SK-N-SH (cell line): ENCODE data around the gene TMSB10. TPM values are rescaled to one million over a fixed set of nuclear protein-coding genes. Genes with fewer than 3 reads are reported as not detected.

Experiments used
- CTCF ChIA-PET: fragments of 300-600, 350-600 bp; formaldehyde crosslinking; extraction: SDS; loops from one replicate; lab custom pipeline; 2021; lab: Yijun Ruan, JAX
- POLR2A ChIA-PET: fragments of 350-600 bp; sonication (Branson Sonifier 250); formaldehyde crosslinking; extraction: SDS; loops from one replicate; lab custom pipeline; 2020; ENCODE audit warnings: antibody characterized with exemption, inconsistent platforms; lab: Yijun Ruan, JAX
- DNase-seq: peaks from one replicate; pipeline ENCODE4 v3.0.0; 2012
- H2AFZ ChIP-seq: fragments of 200-600 bp; sonication (generic); 2 replicates; pipeline ENCODE4 v1.8.1; 2016; ENCODE audit warnings: antibody characterized with exemption, mild to moderate bottlenecking, low read depth
- H3F3A ChIP-seq: fragments of 200-600 bp; sonication (generic); replicated peaks from 2 replicates; pipeline ENCODE3; 2016; ENCODE audit warnings: antibody characterized with exemption, mild to moderate bottlenecking; ENCODE audit not compliant: insufficient read depth
- H3K27ac ChIP-seq, 2 experiments: fragments of 200-500 bp in 1 of 2; fragments of 200-600 bp in 1 of 2; sonication (Bioruptor generic) in 1 of 2; sonication (generic), shearing (Covaris generic) in 1 of 2; 2 replicates each; pipeline versions ENCODE4 v1.5.1 to v1.6.1; 2014 to 2016; ENCODE audit warnings: low read depth in 2 of 2, inconsistent platforms in 1 of 2, low read length in 1 of 2, mild to moderate bottlenecking in 1 of 2, mixed read lengths in 1 of 2
- H3K27me3 ChIP-seq: fragments of 200-600 bp; sonication (generic), shearing (Covaris generic); 2 replicates; pipeline ENCODE4 v1.6.1; 2016; ENCODE audit warnings: mixed run types; ENCODE audit not compliant: insufficient read depth
- H3K36me3 ChIP-seq, 2 experiments: fragments of 200-500 bp in 1 of 2; fragments of 200-600 bp in 1 of 2; sonication (Bioruptor generic) in 1 of 2; sonication (generic) in 1 of 2; replicated peaks in 1 of 2; 2 replicates each; pipeline versions ENCODE3 to v1.5.1; 2014 to 2016; ENCODE audit warnings: low read length in 1 of 2, mild to moderate bottlenecking in 1 of 2; ENCODE audit not compliant: insufficient read depth in 2 of 2, control insufficient read depth in 1 of 2
- H3K4me1 ChIP-seq, 2 experiments: fragments of 200-500 bp in 1 of 2; fragments of 200-600 bp in 1 of 2; sonication (Bioruptor generic) in 1 of 2; sonication (generic), shearing (Covaris generic) in 1 of 2; 2 replicates each; pipeline versions ENCODE4 v1.5.1 to v1.6.1; 2014 to 2016; ENCODE audit warnings: low read depth in 1 of 2, low read length in 1 of 2, mixed run types in 1 of 2; ENCODE audit not compliant: insufficient read depth in 2 of 2, control insufficient read depth in 1 of 2
- H3K4me2 ChIP-seq: fragments of 200-600 bp; sonication (generic), shearing (Covaris generic); 2 replicates; pipeline ENCODE4 v1.6.1; 2017; ENCODE audit warnings: mixed run types
- H3K4me3 ChIP-seq, 2 experiments: fragments of 200-500 bp in 1 of 2; fragments of 200-600 bp in 1 of 2; sonication (Bioruptor generic) in 1 of 2; sonication (generic), shearing (Covaris generic) in 1 of 2; 2 replicates each; pipeline versions ENCODE4 v1.5.1 to v1.8.1; 2014 to 2016; ENCODE audit warnings: low read depth in 2 of 2, inconsistent platforms in 1 of 2, low read length in 1 of 2, mild to moderate bottlenecking in 1 of 2, mixed read lengths in 1 of 2, moderate library complexity in 1 of 2
- H3K79me2 ChIP-seq: fragments of 200-600 bp; sonication (generic); 2 replicates; pipeline ENCODE4 v1.8.1; 2017; ENCODE audit warnings: mild to moderate bottlenecking; ENCODE audit not compliant: insufficient read depth
- H3K9ac ChIP-seq: fragments of 200-600 bp; sonication (generic); 2 replicates; pipeline ENCODE4 v1.6.1; 2017; ENCODE audit warnings: mixed run types
- H3K9me2 ChIP-seq: fragments of 200-600 bp; sonication (generic); 2 replicates; pipeline ENCODE4 v1.6.1; 2017; ENCODE audit warnings: mixed run types
- H3K9me3 ChIP-seq: fragments of 200-600 bp; sonication (generic); 2 replicates; pipeline ENCODE4 v1.6.1; 2017; ENCODE audit warnings: mixed run types, mild to moderate bottlenecking, moderate library complexity
- H4K20me1 ChIP-seq: fragments of 200-600 bp; sonication (generic); 2 replicates; pipeline ENCODE4 v1.6.1; 2017; ENCODE audit warnings: mild to moderate bottlenecking, mixed run types; ENCODE audit not compliant: insufficient read depth
- EZH2phosphoT487 ChIP-seq: fragments of 200-600 bp; sonication (generic); IDR thresholded peaks from 2 replicates; pipeline ENCODE4 v1.6.1; 2017; ENCODE audit warnings: low read depth, mixed run types, mild to moderate bottlenecking, antibody characterized with exemption, moderate library complexity, borderline replicate concordance
- FOSL2 ChIP-seq: IDR thresholded peaks from 2 replicates; pipeline ENCODE4 v1.4.0; 2012; ENCODE audit warnings: low read depth, mild to moderate bottlenecking, moderate library complexity, borderline replicate concordance
- GATA2 ChIP-seq: sonication (generic); formaldehyde crosslinking; IDR thresholded peaks from 2 replicates; pipeline ENCODE4 v1.5.0; 2020; ENCODE audit warnings: mild to moderate bottlenecking, missing genetic modification reagents
- RFX5 ChIP-seq: IDR thresholded peaks from 2 replicates; pipeline ENCODE4 v1.6.1; 2012; ENCODE audit warnings: mild to moderate bottlenecking, improper control_type of control experiment, low read length
- TCF12 ChIP-seq: IDR thresholded peaks from 2 replicates; pipeline ENCODE4 v1.4.0; 2012
- whole genome bisulfite sequencing: methylation state at CpG from one replicate; pipeline ENCODE4 v1.1.6; 2017; ENCODE audit warnings: low lambda C conversion rate; 5-methylcytosine and 5-hydroxymethylcytosine counted together
- polyA plus RNA-seq, 3 experiments: library from polyadenylated mRNA; depleted of rRNA; stranded (reverse); fragments of >200 nt; gene quantifications; 2 replicates each; pipeline ENCODE4 v1.2.3, GENCODE V29; 2012
- TF ChIP-seq, protein P1 (sequence below): fragments of 150-350 bp; IDR thresholded peaks from 2 replicates; pipeline ENCODE4 v1.6.1; 2017; ENCODE audit warnings: antibody characterized with exemption, low read length, low read depth, borderline replicate concordance
- TF ChIP-seq, protein P2 (sequence below): fragments of 200-600 bp; sonication (generic); IDR thresholded peaks from 2 replicates; pipeline ENCODE4 v1.6.1; 2017; ENCODE audit warnings: antibody characterized with exemption, mild to moderate bottlenecking, moderate library complexity
- TF ChIP-seq, protein P3 (sequence below): IDR thresholded peaks from 2 replicates; pipeline ENCODE4 v1.4.0; 2012; ENCODE audit warnings: low read depth
- TF ChIP-seq, protein P4 (sequence below): IDR thresholded peaks from 2 replicates; pipeline ENCODE4 v1.6.1; 2012; ENCODE audit warnings: mild to moderate bottlenecking, low read depth, low read length, moderate library complexity

Gene TMSB10
- polyA plus RNA-seq, 1 of the 3 experiments (the other 2 are of a cell fraction) = 7,920 TPM

DNA sequence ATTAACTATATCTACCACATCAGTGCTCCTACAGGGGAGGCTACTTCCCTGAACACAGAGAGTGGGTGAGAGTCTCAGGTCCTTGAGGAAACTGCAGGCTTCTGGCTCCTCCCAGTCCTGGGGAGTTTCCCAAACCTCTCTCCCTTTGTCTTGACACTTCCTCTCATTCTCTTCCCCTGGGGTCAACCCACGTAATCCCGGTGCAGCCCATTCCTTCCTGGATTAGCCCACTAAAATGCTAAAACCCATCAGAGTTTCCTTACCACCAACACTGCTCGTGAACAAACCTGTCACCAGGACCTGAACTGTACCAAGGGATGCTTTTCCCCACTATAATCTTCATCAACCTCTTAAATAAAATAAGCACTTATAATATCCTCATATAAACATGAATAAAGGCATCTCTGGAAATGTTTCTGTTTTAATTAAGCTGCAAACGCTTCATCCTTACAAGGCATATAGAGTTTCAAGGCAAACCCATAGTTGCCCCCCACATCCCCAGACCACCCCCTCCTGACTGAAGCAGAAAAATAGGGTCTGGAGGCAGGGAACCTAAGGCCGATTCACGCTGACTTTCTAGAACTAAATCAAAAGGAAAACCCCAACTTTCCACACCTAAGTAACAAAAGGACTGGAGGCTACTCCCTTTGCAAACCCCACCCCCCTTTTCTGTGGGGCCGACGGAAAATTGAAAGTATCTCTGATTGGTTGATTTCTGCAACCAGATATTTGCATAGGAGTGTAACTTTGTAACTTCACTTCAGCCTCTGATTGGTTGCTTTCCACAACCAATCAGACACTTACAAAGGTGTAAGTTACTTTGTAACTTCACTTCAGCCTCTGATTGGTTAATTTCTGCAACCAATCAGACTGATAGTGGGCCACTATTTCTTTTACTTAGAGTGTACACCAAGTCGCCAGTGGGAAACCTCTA lies 19.0 kb downstream of the TMSB10 start:
- no peak for DNase-seq
- Histone ChIP-seq H3K9ac (no peak overlapping the region; the same call in 1 of the 2 replicates), H3K4me1 (peaks cover 12 to 13% of the 10 kb centered on the region in 2 experiments; a peak in 3 of 4 replicates), H3K27me3 (no peaks in the 10 kb centered on the region), H3K4me3 (no peak overlapping the region), H3K79me2 (peaks cover 7% of the 10 kb centered on the region; the same call in 1 of the 2 replicates), H3K27ac (peak overlapping the region in 1 of 2 experiments; percentile 47; a peak in 2 of 4 replicates), H4K20me1 (no peaks in the 10 kb centered on the region), H3K4me2 (no peak overlapping the region), H3K9me2 (no peaks in the 10 kb centered on the region), H3K9me3 (no peaks in the 10 kb centered on the region), H3K36me3 (no peaks in the 10 kb centered on the region), H3F3A (peaks cover 34% of the 10 kb centered on the region), H2AFZ (peak overlapping the region; percentile 29; the same call in 1 of the 2 replicates)
- ChIA-PET POLR2A (interaction anchor here (1.8 kb wide), 1 partner anchor 19 kb away, joined by 9 read pairs; the partner anchor contains the start of gene TMSB10), CTCF (interaction anchor here (1.2 to 2.8 kb wide), 17 partner anchors 11 to 427 kb away, joined by 4 to 78 read pairs (median 9); partner anchors contain the start of gene TRABD2A)
- 56% methylated on average over 9 of the region's 9 CpGs for WGBS
- TF ChIP-seq, protein P1, sequence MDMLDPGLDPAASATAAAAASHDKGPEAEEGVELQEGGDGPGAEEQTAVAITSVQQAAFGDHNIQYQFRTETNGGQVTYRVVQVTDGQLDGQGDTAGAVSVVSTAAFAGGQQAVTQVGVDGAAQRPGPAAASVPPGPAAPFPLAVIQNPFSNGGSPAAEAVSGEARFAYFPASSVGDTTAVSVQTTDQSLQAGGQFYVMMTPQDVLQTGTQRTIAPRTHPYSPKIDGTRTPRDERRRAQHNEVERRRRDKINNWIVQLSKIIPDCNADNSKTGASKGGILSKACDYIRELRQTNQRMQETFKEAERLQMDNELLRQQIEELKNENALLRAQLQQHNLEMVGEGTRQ = no peak
- TF ChIP-seq FOSL2 = no peak
- no peak for TF ChIP-seq TCF12
- TF ChIP-seq, protein P2, sequence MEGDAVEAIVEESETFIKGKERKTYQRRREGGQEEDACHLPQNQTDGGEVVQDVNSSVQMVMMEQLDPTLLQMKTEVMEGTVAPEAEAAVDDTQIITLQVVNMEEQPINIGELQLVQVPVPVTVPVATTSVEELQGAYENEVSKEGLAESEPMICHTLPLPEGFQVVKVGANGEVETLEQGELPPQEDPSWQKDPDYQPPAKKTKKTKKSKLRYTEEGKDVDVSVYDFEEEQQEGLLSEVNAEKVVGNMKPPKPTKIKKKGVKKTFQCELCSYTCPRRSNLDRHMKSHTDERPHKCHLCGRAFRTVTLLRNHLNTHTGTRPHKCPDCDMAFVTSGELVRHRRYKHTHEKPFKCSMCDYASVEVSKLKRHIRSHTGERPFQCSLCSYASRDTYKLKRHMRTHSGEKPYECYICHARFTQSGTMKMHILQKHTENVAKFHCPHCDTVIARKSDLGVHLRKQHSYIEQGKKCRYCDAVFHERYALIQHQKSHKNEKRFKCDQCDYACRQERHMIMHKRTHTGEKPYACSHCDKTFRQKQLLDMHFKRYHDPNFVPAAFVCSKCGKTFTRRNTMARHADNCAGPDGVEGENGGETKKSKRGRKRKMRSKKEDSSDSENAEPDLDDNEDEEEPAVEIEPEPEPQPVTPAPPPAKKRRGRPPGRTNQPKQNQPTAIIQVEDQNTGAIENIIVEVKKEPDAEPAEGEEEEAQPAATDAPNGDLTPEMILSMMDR = no peak
- no peak for TF ChIP-seq GATA2 (CRISPR knock-in tag)
- TF ChIP-seq EZH2phosphoT487 = no peak
- TF ChIP-seq, protein P3, sequence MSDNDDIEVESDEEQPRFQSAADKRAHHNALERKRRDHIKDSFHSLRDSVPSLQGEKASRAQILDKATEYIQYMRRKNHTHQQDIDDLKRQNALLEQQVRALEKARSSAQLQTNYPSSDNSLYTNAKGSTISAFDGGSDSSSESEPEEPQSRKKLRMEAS = no peak
- TF ChIP-seq, protein P4, sequence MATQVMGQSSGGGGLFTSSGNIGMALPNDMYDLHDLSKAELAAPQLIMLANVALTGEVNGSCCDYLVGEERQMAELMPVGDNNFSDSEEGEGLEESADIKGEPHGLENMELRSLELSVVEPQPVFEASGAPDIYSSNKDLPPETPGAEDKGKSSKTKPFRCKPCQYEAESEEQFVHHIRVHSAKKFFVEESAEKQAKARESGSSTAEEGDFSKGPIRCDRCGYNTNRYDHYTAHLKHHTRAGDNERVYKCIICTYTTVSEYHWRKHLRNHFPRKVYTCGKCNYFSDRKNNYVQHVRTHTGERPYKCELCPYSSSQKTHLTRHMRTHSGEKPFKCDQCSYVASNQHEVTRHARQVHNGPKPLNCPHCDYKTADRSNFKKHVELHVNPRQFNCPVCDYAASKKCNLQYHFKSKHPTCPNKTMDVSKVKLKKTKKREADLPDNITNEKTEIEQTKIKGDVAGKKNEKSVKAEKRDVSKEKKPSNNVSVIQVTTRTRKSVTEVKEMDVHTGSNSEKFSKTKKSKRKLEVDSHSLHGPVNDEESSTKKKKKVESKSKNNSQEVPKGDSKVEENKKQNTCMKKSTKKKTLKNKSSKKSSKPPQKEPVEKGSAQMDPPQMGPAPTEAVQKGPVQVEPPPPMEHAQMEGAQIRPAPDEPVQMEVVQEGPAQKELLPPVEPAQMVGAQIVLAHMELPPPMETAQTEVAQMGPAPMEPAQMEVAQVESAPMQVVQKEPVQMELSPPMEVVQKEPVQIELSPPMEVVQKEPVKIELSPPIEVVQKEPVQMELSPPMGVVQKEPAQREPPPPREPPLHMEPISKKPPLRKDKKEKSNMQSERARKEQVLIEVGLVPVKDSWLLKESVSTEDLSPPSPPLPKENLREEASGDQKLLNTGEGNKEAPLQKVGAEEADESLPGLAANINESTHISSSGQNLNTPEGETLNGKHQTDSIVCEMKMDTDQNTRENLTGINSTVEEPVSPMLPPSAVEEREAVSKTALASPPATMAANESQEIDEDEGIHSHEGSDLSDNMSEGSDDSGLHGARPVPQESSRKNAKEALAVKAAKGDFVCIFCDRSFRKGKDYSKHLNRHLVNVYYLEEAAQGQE = no peak
- TF ChIP-seq RFX5 = no peak
